Fibroblast of the conjunctiva (primary cell): ENCODE data around the gene ITIH1.
"Not testable (repeated sequence)": the region's sequence is repeated elsewhere in the genome, so short reads cannot be mapped to it uniquely, and the experiment has no call there.

Experiments used
- DNase-seq: peaks from one replicate; pipeline ENCODE4 v3.0.0-alpha.2; 2010; ENCODE audit warnings: low read depth

Gene ITIH1

GRCh38 chr3:52774066-52774713 is 3.2 kb upstream of the ITIH1 start:
- no peak for DNase-seq

- DNase-seq = no peak
Observed at GRCh38 chr3:52774901-52775864, 2.2 kb upstream of the ITIH1 start.

GRCh38 chr3:52775877-52776276 is 1.5 kb upstream of the ITIH1 start:
- no peak for DNase-seq

- DNase-seq = not testable (repeated sequence)
Observed at GRCh38 chr3:52776486-52776885, 913 bp upstream of the ITIH1 start.

GRCh38 chr3:52777959-52778805 is 783 bp downstream of the ITIH1 start:
- no peak for DNase-seq

- DNase-seq = no peak
Observed at GRCh38 chr3:52779011-52779836, 1.8 kb downstream of the ITIH1 start.

- no peak for DNase-seq
Observed at GRCh38 chr3:52779837-52780585, 2.6 kb downstream of the ITIH1 start.

GRCh38 chr3:52781741-52782140 is 4.3 kb downstream of the ITIH1 start:
- DNase-seq = no peak

GRCh38 chr3:52782412-52783210 is 5.2 kb downstream of the ITIH1 start:
- DNase-seq = no peak

GRCh38 chr3:52783211-52783555 is 5.8 kb downstream of the ITIH1 start:
- no peak for DNase-seq

GRCh38 chr3:52784021-52784621 is 6.7 kb downstream of the ITIH1 start:
- DNase-seq = no peak

GRCh38 chr3:52784931-52785590 is 7.7 kb downstream of the ITIH1 start:
- DNase-seq = no peak

GRCh38 chr3:52786330-52787215 is 9.2 kb downstream of the ITIH1 start:
- DNase-seq = no peak

GRCh38 chr3:52787246-52787645 is 9.8 kb downstream of the ITIH1 start:
- no peak for DNase-seq

GRCh38 chr3:52787672-52788625 is 10.6 kb downstream of the ITIH1 start:
- no peak for DNase-seq

GRCh38 chr3:52788890-52789745 is 11.7 kb downstream of the ITIH1 start:
- DNase-seq = no peak
